ENCODE results near the gene CYP2J2. TPM values are rescaled to one million over a fixed set of nuclear protein-coding genes. Genes with fewer than 3 reads are reported as not detected.

The CYP2J2 gene
- total RNA-seq, 2 donors from 2014 or later = 0.29 to 0.37 TPM

DNA sequence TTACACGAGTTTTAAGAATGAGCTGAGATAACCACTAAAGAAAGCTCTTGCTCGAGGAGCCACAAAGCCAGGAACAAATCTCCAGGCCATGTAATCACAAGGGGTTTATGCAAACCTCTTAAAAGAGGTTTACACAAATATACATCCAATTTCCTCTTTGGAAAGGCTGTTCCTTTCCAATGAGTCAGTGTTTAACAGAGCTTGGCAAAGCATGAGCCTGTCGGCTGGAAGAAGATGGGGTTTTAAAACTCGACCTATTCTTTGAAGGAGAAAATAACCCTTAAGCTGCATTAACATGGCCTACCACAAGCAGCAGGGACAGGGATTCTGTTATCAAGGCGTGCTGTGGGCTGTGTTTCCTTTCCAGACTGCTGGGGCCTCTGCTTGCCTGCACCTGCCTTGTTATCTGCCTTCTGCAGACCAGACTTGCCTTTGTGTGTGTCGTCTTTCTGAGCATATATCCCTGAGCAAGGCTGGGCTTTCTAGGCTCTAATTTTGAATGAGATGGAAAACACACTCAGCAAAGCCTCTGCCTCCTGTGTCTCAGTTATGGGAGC is 40.6 kb upstream of the CYP2J2 start:
- Histone ChIP-seq H3K27me3 (ENCODE audit: control insufficient read depth, insufficient read depth, low read length, poor library complexity, severe bottlenecking) (no peaks in the 10 kb centered on the region), H3K9me3 (ENCODE audit: control insufficient read depth, low read length) (peaks cover 21% of the 10 kb centered on the region), H3K36me3 (ENCODE audit: control insufficient read depth, insufficient read depth, low read length) (no peaks in the 10 kb centered on the region), H3K4me3 (ENCODE audit: low read length) (peak overlapping the region; percentile 12), H3K27ac (ENCODE audit: low read depth, low read length) (peak overlapping the region; percentile 34), H3K9ac (ENCODE audit: extremely low read depth, low read length, poor library complexity, severe bottlenecking) (no peak overlapping the region), H3K4me1 (ENCODE audit: control insufficient read depth, insufficient read depth, low read length) (no peaks in the 10 kb centered on the region)
- Mint-ChIP-seq H3K27ac (peak overlapping the region; percentile 62), H3K27me3 (ENCODE audit: insufficient read depth) (no peaks in the 10 kb centered on the region), H3K9me3 (peaks cover 10% of the 10 kb centered on the region), H3K4me3 (no peak overlapping the region), H3K4me1 (peaks cover 14% of the 10 kb centered on the region), H3K36me3 (ENCODE audit: low read depth) (no peaks in the 10 kb centered on the region)
- TF ChIP-seq, protein P1, sequence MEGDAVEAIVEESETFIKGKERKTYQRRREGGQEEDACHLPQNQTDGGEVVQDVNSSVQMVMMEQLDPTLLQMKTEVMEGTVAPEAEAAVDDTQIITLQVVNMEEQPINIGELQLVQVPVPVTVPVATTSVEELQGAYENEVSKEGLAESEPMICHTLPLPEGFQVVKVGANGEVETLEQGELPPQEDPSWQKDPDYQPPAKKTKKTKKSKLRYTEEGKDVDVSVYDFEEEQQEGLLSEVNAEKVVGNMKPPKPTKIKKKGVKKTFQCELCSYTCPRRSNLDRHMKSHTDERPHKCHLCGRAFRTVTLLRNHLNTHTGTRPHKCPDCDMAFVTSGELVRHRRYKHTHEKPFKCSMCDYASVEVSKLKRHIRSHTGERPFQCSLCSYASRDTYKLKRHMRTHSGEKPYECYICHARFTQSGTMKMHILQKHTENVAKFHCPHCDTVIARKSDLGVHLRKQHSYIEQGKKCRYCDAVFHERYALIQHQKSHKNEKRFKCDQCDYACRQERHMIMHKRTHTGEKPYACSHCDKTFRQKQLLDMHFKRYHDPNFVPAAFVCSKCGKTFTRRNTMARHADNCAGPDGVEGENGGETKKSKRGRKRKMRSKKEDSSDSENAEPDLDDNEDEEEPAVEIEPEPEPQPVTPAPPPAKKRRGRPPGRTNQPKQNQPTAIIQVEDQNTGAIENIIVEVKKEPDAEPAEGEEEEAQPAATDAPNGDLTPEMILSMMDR (conservative IDR thresholded peaks at IDR 0.05) = no peak
- WGBS, 2 experiments (ENCODE audit: insufficient coverage in 1 of 2, insufficient read length in 1 of 2) = 73 to 80% methylated on average over 3 to 6 of the region's 6 CpGs
- DNase-seq = no peak

DNA sequence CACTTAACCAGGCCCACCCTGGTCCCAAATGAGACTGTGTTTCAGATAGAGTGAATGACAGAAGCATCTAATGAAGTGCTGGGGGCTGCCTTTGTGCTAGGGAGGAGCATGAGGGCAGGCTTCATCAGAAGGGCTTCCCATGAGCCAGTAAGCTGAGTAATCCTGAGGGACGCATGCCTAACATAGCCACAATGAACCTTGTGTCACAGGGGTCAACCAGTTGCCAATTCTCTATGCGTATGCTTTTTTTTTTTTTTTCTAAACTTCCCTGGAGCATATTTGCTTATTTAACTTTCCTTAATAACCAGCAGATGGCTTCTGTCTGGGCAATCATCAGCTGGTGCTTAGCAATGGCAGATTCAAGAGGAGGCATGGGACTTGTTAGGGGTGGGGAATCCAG is 25.5 kb upstream of the CYP2J2 start:
- Histone ChIP-seq H3K36me3 (ENCODE audit: control insufficient read depth, insufficient read depth, low read length) (no peaks in the 10 kb centered on the region), H3K27me3 (ENCODE audit: control insufficient read depth, insufficient read depth, low read length, poor library complexity, severe bottlenecking) (no peaks in the 10 kb centered on the region), H3K9me3 (ENCODE audit: control insufficient read depth, low read length) (no peaks in the 10 kb centered on the region), H3K9ac (ENCODE audit: extremely low read depth, low read length, poor library complexity, severe bottlenecking) (no peak overlapping the region), H3K4me1 (ENCODE audit: control insufficient read depth, insufficient read depth, low read length) (no peaks in the 10 kb centered on the region), H3K27ac (ENCODE audit: low read depth, low read length) (no peak overlapping the region), H3K4me3 (ENCODE audit: low read length) (no peak overlapping the region)
- H3K27me3 Mint-ChIP-seq (ENCODE audit: insufficient read depth) = no peaks in the 10 kb centered on the region
- H3K9me3 Mint-ChIP-seq = no peaks in the 10 kb centered on the region
- H3K4me3 Mint-ChIP-seq = no peak overlapping the region
- TF ChIP-seq, protein P1 (conservative IDR thresholded peaks at IDR 0.05) = no peak
- DNase-seq = no peak
- no peaks in the 10 kb centered on the region for H3K36me3 Mint-ChIP-seq (ENCODE audit: low read depth)
- WGBS, 2 experiments (ENCODE audit: insufficient coverage in 1 of 2, insufficient read length in 1 of 2) = 67 to 85% methylated on average over 1 to 2 of the region's 2 CpGs
- no peak overlapping the region for H3K27ac Mint-ChIP-seq
- no peaks in the 10 kb centered on the region for H3K4me1 Mint-ChIP-seq

DNA sequence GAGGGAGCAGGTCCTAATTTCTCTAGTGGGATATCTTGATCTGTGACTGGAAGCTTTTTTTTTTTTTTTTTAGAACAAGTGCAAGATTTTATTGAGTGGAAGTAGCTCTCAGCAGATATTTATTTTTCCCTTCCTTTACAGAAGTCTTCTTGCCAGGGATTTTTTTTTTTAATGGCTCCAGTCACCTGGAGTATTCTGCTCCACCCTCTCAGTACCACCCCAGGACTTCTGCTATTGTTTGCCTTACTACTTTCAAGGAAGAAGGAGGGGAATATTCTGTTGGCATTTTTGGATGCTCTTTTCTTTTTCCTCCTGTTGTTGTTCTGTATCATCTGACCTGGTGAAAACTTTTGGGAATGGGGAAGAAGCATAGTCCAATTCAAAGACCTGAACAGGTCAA is 23.1 kb upstream of the CYP2J2 start:
- H3K27ac Mint-ChIP-seq = no peak overlapping the region
- H3K9me3 ChIP-seq (ENCODE audit: control insufficient read depth, low read length) = no peaks in the 10 kb centered on the region
- TF ChIP-seq, protein P1 (conservative IDR thresholded peaks at IDR 0.05) = no peak

More for the DNA sequence above, 23.1 kb upstream of the CYP2J2 start:
- no peak for DNase-seq
- H3K27me3 Mint-ChIP-seq (ENCODE audit: insufficient read depth) = no peaks in the 10 kb centered on the region
- Histone ChIP-seq H3K4me1 (ENCODE audit: control insufficient read depth, insufficient read depth, low read length) (no peaks in the 10 kb centered on the region), H3K27ac (ENCODE audit: low read depth, low read length) (no peak overlapping the region), H3K9ac (ENCODE audit: extremely low read depth, low read length, poor library complexity, severe bottlenecking) (no peak overlapping the region), H3K36me3 (ENCODE audit: control insufficient read depth, insufficient read depth, low read length) (no peaks in the 10 kb centered on the region), H3K27me3 (ENCODE audit: control insufficient read depth, insufficient read depth, low read length, poor library complexity, severe bottlenecking) (no peaks in the 10 kb centered on the region), H3K4me3 (ENCODE audit: low read length) (no peak overlapping the region)
- H3K4me3 Mint-ChIP-seq = no peak overlapping the region
- H3K36me3 Mint-ChIP-seq (ENCODE audit: low read depth) = no peaks in the 10 kb centered on the region
- H3K4me1 Mint-ChIP-seq = no peaks in the 10 kb centered on the region
- H3K9me3 Mint-ChIP-seq = no peaks in the 10 kb centered on the region
